SJSA1 (cell line): ENCODE measurements around the gene CEACAM16. TPM values are rescaled to one million over a fixed set of nuclear protein-coding genes. Genes with fewer than 3 reads are reported as not detected.
"Not testable (repeated sequence)": the region's sequence is repeated elsewhere in the genome, so short reads cannot be mapped to it uniquely, and the experiment has no call there.

Experiments
- DNase-seq, 2 experiments: peaks; one replicate each; pipeline ENCODE4 v3.0.0-alpha.2; 2015 to 2020; ENCODE audit warnings: low spot score in 2 of 2, low read depth in 1 of 2
- H3K27ac ChIP-seq: fragments of 250-450 bp; sonication (Bioruptor Pico); 2 replicates; pipeline ENCODE4 v1.5.1; 2020; ENCODE audit warnings: mild to moderate bottlenecking, moderate library complexity
- H3K27me3 ChIP-seq: fragments of 250-450 bp; sonication (Bioruptor Pico); replicated peaks from 2 replicates; pipeline ENCODE4 v1.5.1; 2020; ENCODE audit warnings: mild to moderate bottlenecking, moderate library complexity
- H3K36me3 ChIP-seq: fragments of 250-450 bp; sonication (Bioruptor Pico); 2 replicates; pipeline ENCODE4 v1.5.1; 2020; ENCODE audit warnings: mild to moderate bottlenecking
- H3K4me1 ChIP-seq: fragments of 250-450 bp; sonication (Bioruptor Pico); replicated peaks from 2 replicates; pipeline ENCODE4 v1.6.1; 2021; ENCODE audit warnings: mild to moderate bottlenecking
- H3K4me3 ChIP-seq: fragments of 250-450 bp; sonication (Bioruptor Pico); 2 replicates; pipeline ENCODE4 v1.5.1; 2020; ENCODE audit warnings: mild to moderate bottlenecking
- H3K9me3 ChIP-seq: fragments of 250-450 bp; sonication (Bioruptor Pico); replicated peaks from 2 replicates; pipeline ENCODE4 v1.5.1; 2020; ENCODE audit warnings: mild to moderate bottlenecking
- total RNA-seq: library from RNA; depleted of rRNA; stranded (reverse); fragments of >200 nt; shearing (Covaris generic); gene quantifications from 2 replicates; pipeline ENCODE4 v1.2.3, GENCODE V29; 2014

Gene CEACAM16
- total RNA-seq, 1 experiment from 2014 or later: not detected

GRCh38 chr19:44666852-44667556 lies 31.9 kb upstream of the CEACAM16 start:
- DNase-seq: no peak
- Histone ChIP-seq H3K4me1 (peaks cover 15% of the 10 kb centered on the region), H3K9me3 (peaks cover 2% of the 10 kb centered on the region; the same call in 1 of the 2 replicates), H3K27me3 (no peaks in the 10 kb centered on the region), H3K36me3 (peaks cover 34% of the 10 kb centered on the region), H3K4me3 (no peak overlapping the region), H3K27ac (no peak overlapping the region)

DNA sequence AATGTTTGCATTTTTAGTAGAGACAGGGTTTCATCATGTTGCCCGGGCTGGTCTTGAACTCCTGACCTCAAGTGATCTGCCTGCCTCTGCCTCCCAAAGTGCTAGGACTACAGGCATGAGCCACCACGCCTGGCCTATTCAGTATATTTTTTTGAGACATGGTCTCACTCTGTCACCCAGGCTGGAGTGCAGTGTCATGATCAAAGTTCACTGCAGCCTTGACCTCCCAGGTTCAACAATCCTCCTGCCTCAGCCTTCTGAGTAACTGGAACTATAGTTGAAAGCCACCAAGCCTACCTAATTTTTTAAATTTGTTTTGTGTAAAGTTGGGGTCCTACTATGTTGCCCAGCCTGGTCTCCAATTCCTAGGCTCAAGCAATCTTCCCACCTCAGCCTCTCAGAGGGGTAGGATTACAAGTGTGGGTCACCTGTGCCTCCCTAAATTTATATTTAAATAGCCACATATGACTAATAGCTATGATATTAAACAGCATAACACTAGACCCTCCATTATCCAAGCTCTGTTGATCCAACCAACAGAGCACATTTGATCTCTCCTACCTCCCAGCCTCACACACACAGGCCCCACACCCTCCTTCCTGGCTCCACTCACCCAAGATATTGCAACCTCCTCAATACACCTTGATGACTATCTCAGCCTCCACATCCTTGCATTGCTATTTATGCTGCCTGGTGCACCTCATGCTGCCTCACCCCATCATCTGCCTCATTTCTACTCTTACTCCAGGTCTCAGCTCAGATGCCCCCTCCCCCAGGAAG lies 29.8 kb upstream of the CEACAM16 start:
- no peak for DNase-seq
- no peak overlapping the region for H3K4me3 ChIP-seq
- peaks cover 2% of the 10 kb centered on the region; the same call in 1 of the 2 replicates for H3K9me3 ChIP-seq
- no peak overlapping the region for H3K27ac ChIP-seq
- H3K36me3 ChIP-seq: peaks cover 15% of the 10 kb centered on the region
- no peaks in the 10 kb centered on the region for H3K27me3 ChIP-seq
- H3K4me1 ChIP-seq: no peaks in the 10 kb centered on the region

DNA sequence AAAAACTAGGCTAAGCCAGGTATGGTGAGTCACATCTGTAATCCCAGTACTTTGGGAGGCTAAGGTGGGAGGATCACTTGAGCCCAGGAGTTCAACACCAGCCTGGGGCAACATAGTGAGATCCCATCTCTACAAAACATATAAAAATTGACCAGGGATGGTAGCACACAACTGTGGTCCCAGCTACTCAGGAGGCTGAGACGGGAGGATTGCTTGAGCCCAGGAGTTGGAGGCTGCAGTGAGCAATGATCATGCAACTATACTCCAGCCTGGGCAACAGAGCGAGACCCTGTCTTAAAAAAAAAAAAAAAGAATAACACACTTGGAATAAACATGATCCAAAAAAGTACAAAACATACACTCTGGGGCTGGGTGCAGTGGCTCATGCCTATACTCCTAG lies 28.9 kb upstream of the CEACAM16 start:
- H3K27ac ChIP-seq, H3K9me3 ChIP-seq, H3K4me3 ChIP-seq, DNase-seq, H3K4me1 ChIP-seq, H3K27me3 ChIP-seq, H3K36me3 ChIP-seq: not testable (repeated sequence)

- H3K4me3 ChIP-seq: no peak within 1 kb of the TSS
These were observed 27.6 kb upstream of the CEACAM16 start, which contains the start of gene CEACAM19 for GRCh38 chr19:44671400-44671799. TSS of gene CEACAM19 (plus strand) at chr19:44671482. CDS start at chr19:44671932, 450 bp downstream.

GRCh38 chr19:44672226-44672625 lies 26.7 kb upstream of the CEACAM16 start:
- peaks cover 7% of the 10 kb centered on the region for H3K4me1 ChIP-seq
- H3K27ac ChIP-seq: no peak overlapping the region
- no peak for DNase-seq
- no peaks in the 10 kb centered on the region; the same call in none of the 2 replicates for H3K36me3 ChIP-seq
- H3K9me3 ChIP-seq: peaks cover 2% of the 10 kb centered on the region; the same call in 1 of the 2 replicates
- H3K27me3 ChIP-seq: no peaks in the 10 kb centered on the region
- H3K4me3 ChIP-seq: no peak overlapping the region

More at GRCh38 chr19:44671400-44671799, 27.6 kb upstream of the CEACAM16 start, which contains the start of gene CEACAM19:
- Histone ChIP-seq H3K9me3 (peaks cover 2% of the 10 kb centered on the region; the same call in 1 of the 2 replicates), H3K27me3 (no peaks in the 10 kb centered on the region), H3K27ac (no peak within 1 kb of the TSS), H3K4me1 (no peaks in the 10 kb centered on the region), H3K36me3 (peaks cover 4% of the 10 kb centered on the region)
- no peak for DNase-seq

- Histone ChIP-seq H3K9me3 (peaks cover 2% of the 10 kb centered on the region; the same call in 1 of the 2 replicates), H3K4me1 (peaks cover 12% of the 10 kb centered on the region), H3K36me3 (no peaks in the 10 kb centered on the region; the same call in 1 of the 2 replicates), H3K27ac (no peak overlapping the region), H3K27me3 (no peaks in the 10 kb centered on the region), H3K4me3 (no peak overlapping the region)
- no peak for DNase-seq
These were observed 25.4 kb upstream of the CEACAM16 start for GRCh38 chr19:44673510-44673909.

DNA sequence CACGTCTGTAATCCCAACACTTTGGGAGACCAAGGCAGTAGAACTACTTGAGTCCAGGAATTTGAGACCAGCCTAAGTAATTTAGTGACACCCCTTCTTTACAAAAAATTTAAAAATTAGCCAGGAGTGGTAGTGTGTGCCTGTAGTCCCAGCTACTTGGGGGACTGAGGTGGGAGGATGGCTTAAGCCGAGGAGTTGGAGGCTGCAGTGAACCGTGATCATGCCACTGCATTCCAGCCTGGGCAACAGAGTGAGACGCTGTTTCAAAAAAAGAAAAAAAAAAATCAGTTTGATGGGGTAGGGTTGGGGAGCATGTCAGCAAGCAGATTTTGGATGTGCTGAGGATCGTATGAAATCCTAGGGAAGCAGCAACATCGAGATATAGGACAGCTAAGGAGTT lies 23.4 kb upstream of the CEACAM16 start:
- Histone ChIP-seq H3K9me3 (peaks cover 2% of the 10 kb centered on the region; the same call in 1 of the 2 replicates), H3K4me3 (no peak overlapping the region), H3K4me1 (peaks cover 12% of the 10 kb centered on the region), H3K27me3 (no peaks in the 10 kb centered on the region), H3K27ac (no peak overlapping the region), H3K36me3 (no peaks in the 10 kb centered on the region; the same call in 1 of the 2 replicates)
- no peak for DNase-seq

DNA sequence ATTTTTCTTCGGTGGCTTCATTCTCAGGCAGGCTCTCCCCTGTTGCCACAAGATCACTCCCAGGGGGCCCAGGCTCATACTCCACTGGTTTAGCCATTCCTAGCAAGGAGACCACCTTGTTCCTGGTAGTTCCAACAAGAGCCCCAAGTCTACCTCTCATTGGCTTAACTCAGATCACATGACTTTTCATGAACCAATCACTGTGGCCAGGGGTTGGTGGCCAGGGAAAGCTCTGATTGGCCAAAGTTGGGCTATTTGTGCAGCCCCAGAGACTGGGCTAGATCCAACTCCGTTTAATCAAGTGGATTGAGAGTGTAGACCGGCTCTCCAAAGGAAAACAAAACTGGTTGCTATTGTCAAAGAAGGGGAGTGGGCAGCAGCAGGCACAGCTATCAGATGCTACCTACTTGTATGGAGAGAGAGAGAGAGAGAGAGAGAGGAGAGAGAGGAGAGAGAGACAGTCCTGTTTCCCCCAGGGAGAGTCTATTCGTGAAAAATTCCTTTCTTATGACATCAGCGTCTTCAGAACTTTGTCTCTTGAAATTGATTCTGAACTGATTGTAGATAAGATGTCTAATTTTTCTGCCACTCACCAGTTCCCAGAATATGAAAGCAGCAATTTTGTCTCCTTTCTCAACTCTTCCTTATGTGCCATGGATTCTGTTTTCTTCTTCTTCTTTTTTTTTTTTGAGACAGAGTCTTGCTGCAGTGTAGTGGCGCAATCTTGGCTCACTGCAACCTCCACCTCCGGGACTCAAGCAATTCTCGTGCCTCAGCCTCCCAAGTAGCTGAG lies 21.7 kb upstream of the CEACAM16 start:
- Histone ChIP-seq H3K4me1 (peaks cover 12% of the 10 kb centered on the region), H3K9me3 (no peaks in the 10 kb centered on the region), H3K27ac (peak overlapping the region; percentile 32), H3K27me3 (no peaks in the 10 kb centered on the region), H3K4me3 (no peak overlapping the region), H3K36me3 (no peaks in the 10 kb centered on the region; the same call in 1 of the 2 replicates)
- peak in 1 of 2 experiments; percentile 74 for DNase-seq

- no peak overlapping the region for H3K27ac ChIP-seq
- no peak for DNase-seq
- no peaks in the 10 kb centered on the region for H3K27me3 ChIP-seq
- H3K36me3 ChIP-seq: peaks cover 3% of the 10 kb centered on the region; the same call in 1 of the 2 replicates
- peaks cover 25% of the 10 kb centered on the region for H3K4me1 ChIP-seq
- H3K9me3 ChIP-seq: no peaks in the 10 kb centered on the region
- no peak overlapping the region for H3K4me3 ChIP-seq
These were observed 18.4 kb upstream of the CEACAM16 start for GRCh38 chr19:44680536-44680935.

GRCh38 chr19:44681992-44682790 lies 16.8 kb upstream of the CEACAM16 start:
- Histone ChIP-seq H3K9me3 (no peaks in the 10 kb centered on the region), H3K4me1 (peaks cover 23% of the 10 kb centered on the region), H3K27me3 (no peaks in the 10 kb centered on the region), H3K36me3 (peaks cover 3% of the 10 kb centered on the region; the same call in 1 of the 2 replicates), H3K27ac (no peak overlapping the region), H3K4me3 (no peak overlapping the region)
- no peak for DNase-seq

GRCh38 chr19:44682807-44683206 lies 16.1 kb upstream of the CEACAM16 start:
- no peak overlapping the region for H3K4me3 ChIP-seq
- no peak for DNase-seq
- H3K9me3 ChIP-seq: no peaks in the 10 kb centered on the region
- no peak overlapping the region for H3K27ac ChIP-seq
- peaks cover 17% of the 10 kb centered on the region for H3K4me1 ChIP-seq
- no peaks in the 10 kb centered on the region for H3K27me3 ChIP-seq
- H3K36me3 ChIP-seq: peaks cover 3% of the 10 kb centered on the region; the same call in 1 of the 2 replicates

GRCh38 chr19:44683434-44684210 lies 15.3 kb upstream of the CEACAM16 start:
- Histone ChIP-seq H3K9me3 (no peaks in the 10 kb centered on the region), H3K27ac (no peak overlapping the region), H3K4me1 (peaks cover 21% of the 10 kb centered on the region), H3K27me3 (no peaks in the 10 kb centered on the region), H3K4me3 (no peak overlapping the region), H3K36me3 (peaks cover 3% of the 10 kb centered on the region; the same call in 1 of the 2 replicates)
- DNase-seq: no peak
